Measurements from ENCODE around the gene PGS1.

- no peak for TF ChIP-seq CTCF (conservative IDR thresholded peaks at IDR 0.05; ENCODE audit: low read depth, low read length)
- no peak for TF ChIP-seq EZH2 (IDR thresholded peaks at IDR 0.05; ENCODE audit: borderline replicate concordance, low read depth, low read length, poor library complexity, severe bottlenecking)
Measured at GRCh38 chr17:78432226-78433012, 54.0 kb downstream of the PGS1 start.
